ENCODE data around the gene FAM83F.
"Not testable (repeated sequence)": the region's sequence is repeated elsewhere in the genome, so short reads cannot be mapped to it uniquely, and the experiment has no call there.

Gene FAM83F

DNA sequence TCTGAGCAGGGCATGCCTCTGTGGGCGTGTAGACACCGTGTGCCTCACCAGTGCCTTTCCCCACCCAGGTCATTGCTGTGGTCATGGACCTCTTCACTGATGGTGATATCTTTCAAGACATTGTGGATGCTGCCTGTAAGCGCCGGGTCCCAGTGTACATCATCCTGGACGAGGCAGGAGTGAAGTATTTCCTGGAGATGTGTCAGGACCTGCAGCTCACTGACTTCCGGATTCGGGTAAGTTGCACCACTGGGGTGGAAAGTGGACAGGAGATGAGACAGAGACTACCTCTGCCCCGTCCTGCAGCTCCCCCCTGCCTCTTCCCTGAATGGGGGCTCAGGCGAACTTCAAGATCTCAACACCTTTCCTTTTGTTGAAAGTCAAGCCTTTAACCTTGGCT is 24.3 kb downstream of the FAM83F start:
- DNase-seq: no peak

DNA sequence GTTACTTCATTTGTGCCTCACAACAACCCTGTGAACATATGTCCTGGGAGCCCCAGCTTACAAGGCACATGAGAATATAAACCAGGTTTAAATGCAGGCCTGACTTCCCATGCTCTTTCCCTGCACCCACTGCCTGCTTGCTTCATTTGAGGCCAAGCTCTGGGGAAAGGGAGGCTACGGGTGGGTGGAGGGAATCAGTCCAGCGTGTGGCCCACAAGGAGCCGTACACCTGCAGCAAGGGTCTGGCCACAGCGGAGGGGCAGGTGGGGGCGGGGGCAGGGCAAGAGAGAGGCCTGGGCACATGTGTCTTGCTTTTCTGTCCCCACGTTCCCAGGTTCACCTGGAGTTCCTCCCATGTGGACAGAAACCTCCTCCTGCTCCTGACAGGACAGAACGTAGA is 26.2 kb downstream of the FAM83F start:
- DNase-seq: no peak

DNA sequence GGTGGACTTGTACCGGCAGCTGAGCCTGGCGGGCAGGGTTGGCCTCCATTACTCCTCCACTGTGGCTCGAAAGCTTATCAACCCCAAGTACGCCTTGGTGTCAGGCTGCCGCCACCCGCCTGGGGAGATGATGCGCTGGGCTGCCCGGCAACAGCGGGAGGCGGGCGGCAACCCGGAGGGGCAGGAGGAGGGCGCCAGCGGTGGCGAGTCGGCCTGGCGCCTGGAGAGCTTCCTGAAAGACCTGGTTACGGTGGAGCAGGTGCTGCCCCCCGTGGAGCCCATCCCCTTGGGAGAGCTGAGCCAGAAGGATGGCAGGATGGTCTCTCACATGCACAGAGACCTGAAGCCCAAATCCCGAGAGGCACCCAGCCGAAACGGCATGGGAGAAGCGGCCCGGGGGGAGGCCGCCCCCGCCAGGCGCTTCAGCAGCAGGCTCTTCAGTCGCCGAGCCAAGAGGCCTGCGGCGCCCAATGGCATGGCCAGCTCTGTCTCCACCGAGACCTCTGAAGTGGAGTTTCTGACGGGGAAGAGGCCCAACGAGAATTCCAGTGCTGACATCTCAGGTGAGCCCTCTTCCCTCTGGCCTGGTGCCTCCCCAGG is 26.7 kb downstream of the FAM83F start:
- DNase-seq: no peak

DNA sequence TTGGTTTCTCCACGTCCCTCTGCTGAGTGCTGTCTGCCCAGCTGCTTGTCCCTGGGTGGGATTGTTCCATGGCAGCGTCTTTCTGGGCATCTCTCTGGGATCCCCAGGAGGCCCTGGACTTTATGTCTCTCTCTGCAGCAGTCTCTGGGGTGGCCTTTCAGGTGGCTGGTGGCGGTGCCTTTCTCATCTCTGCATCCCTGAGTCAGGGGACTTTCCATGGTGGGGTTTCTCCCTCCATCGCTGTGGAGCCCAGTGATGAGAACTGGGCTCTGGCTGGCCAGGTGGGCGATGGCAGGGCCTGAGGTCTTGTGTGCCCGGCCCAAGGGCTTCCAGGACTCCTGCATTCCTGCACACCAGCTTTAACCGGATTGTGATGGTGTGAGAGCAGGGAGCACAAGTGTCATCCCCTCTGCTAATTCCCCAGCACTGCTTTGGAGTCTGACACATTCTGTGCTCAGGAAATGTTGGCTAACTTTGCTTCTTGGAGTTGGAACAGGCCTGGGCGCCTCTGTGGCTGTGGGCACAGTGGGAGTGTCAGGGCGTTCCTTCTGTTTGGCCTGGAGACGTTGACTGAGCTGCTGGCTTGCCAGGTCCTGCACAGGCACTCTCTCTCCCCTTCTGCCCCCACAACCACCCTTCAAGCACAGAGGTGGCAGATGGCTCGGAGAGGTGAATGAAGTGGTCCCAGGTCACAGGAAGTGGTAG is 27.9 kb downstream of the FAM83F start:
- no peak for DNase-seq

DNA sequence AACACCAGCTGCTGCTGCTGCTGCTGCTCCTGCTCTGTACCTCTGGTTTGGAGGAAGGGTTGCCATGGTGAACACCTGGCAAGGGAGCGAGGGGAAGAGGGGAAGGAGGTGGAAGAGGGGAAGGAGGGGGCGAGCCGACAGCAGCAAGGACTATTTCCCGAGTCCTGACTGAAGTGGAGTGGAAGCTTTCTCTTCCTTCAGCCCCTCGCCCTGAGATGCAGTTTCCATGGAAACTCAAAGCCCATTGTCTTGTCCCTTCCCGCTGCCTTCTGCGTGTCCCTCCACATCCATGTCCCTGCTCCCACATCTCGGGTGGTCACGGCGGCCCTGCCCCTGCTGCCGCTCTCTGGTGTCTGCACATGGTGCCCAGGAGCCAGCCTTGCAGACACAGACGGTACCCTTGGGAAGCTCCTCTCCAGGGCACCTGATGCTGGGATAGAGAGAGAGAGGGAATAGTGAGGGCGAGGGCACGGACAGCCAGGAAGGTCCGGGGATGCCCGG is 28.6 kb downstream of the FAM83F start:
- DNase-seq: no peak

DNA sequence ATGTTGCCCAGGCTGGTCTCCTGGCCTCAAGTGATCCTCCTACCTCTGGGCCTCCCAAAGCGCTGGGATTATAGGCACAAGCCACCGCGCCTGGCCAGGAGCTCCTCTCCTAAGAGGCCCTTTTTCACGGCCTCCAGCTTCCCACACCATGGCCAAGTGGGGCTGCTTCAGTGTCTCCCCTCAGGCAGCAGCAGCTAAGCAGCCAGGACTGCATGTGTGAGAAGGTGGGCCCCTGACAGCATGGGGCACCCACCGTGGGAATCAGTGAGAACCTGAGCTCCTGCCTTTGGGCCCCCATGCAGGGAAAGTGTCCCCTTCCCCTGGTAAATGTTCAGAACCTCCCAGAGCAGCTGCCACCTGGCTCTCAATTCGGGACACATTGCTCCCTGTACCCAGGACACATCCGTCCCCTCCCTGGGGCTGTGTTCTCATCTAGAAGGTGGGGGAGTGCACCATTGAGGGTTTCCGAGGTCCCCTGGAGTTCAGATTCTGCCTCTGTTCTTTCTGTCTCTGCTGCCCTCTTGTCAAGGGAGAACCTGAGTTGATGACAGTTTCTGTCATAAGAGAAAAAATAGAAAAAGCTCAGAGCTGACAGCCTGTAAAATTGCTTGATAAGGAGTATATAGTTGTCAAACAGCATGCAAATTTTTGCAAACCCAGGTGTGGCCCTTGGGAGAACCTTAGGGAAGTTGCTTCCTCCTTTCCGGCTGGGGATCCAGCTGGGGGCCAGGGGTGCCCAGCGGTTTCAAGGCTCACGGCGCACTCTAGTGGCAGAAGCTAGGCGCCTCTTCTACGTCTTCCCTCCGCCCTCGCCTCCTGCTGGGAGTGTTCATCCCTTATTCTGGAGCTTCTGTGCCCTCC is 29.7 kb downstream of the FAM83F start:
- DNase-seq: peak; percentile 63 to 65

DNA sequence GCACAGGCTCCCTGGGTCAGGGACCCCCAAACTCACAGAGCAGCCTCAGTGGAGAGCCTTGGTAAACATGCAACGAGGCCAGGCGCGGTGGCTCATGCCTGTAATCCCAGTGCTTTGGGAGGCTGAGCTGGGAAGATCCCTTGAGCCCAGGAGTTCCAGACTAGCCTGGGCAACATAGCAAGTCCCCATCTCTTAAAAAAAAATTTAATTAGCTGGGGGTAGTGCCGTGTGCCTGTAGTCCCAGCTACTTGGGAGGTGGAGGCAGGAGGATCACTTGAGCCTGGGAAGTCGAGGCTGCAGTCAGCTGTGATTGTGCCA is 30.3 kb downstream of the FAM83F start:
- not testable (repeated sequence) for DNase-seq

DNA sequence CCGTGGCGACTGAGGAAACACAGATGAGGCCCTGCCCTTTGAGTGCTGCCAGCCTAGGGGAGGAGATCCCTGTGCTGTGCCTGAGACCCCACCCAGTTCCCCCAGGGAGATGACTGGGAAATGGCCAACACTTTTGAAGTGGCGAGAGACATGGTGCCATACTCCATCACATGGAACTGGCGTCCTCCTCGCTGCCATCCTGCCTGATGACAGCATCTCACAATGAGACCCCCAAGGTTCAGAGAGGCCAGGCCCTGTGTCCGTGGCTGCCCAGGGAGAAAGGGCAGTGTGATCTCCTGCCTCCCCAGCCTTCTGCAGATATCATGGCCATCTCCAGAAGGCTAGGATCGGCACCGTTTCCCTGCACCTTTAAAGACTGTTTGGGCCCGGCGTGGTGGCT is 31.1 kb downstream of the FAM83F start:
- DNase-seq: no peak

DNA sequence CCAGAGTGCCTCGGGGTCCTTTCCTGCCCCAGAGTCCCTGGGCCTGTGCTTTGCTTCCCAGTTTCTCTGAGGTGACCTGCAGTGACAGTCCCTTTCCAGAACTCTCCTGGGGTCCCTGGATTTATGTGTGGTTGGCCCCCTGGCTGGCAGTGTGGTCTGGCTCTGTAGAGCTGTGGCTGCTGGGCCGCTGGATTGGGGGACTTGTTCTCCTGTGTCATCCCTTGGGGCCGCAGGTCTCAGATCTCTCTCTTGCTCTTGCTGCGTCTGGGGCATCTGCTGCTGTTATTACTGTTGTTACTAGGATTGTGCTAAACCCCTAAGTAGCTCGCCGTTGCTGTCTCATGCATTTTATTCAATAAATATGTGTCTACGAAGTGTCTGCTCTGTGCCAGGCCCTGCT is 31.9 kb downstream of the FAM83F start:
- no peak for DNase-seq

DNA sequence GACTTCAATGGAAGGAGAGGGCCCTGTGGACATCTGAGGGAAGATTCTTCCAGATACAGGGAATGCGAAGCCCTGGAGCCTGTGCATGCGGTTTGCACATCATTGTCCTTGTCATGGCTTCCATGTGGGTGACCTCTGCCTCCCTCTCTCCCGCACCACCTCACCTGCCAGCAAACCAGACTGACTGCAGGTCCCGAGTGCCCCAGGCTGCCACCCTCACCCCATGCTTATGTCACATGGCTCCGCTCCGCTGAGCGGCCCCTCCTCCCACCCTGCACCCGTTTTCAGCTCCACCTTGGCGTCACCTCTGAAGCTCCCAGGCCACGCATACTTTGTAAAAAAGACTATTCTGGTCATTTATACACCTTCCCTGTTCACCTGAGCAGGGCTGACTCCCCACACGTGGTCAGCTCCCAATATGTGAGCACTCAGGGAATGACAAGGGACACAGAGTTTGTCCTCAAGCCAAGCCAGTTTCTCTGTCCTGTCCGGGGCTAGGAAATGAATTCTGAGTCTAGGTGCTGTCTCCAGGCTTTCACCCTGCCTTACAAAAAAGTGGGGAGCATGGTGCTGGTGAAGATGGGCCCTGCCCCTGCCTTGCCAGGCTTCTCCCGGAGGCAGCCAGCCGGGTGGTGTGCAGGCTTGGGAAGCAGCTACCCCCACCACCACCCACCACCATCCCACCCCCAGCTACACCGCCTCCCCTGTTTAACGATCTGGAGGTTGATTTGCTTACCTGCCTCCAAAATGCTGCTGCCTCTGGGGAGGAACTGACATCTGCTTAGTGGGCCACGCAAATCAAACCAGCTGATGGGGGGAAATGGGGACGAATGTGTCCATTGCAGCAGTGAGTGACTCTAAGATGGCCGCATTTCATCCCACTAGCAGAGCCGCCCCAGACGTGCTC is 32.7 kb downstream of the FAM83F start:
- no peak for DNase-seq

DNA sequence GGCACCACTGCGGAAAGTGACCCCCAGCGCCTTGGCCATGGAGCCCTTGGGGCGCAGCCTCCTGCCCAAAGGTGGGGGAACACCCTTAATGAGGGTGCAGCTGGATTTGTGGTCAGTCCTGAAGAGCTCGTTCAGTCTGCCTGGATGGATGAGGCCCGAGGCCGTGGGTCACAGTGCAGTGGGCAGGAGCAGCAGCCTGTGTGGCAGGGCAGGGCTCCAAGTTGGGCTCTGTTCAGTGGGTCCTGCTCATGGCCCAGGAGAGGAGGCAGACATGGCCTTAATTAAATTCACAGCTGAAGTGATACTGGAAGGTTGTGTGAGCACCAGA is 33.3 kb downstream of the FAM83F start:
- no peak for DNase-seq

DNA sequence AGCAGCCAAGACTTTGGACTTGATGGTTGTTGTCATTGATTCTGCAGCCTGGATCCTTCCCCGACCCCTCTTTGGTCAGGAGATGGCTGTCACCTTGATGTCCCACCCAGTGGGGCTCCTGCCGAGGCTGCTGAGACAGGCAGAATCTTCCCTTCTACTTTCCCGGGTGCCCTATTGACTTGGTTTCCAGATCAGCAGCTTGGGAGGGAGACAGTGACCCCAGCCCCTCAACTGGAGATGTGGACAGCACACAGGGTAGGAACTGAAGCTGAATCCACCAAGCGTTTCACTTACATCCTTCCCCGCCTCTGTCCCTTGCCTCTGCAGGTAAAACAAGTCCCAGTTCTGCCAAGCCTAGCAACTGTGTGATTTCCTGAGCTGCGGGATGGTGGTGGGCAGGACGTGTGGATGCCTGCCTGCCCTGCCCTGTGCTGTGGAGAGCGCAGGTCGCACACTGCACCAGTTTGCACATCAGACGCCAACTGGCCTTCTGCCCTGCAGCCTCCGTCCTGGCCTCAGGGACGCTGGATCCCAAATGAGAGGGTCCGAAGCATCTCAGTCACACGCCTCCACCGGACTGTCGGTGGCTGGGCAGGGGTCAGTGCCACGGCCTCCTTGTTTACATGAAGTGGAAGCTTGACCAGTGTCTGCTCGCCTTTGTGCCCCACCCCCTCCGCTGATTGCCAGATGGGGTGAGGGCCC is 34.6 kb downstream of the FAM83F start:
- DNase-seq: no peak

DNA sequence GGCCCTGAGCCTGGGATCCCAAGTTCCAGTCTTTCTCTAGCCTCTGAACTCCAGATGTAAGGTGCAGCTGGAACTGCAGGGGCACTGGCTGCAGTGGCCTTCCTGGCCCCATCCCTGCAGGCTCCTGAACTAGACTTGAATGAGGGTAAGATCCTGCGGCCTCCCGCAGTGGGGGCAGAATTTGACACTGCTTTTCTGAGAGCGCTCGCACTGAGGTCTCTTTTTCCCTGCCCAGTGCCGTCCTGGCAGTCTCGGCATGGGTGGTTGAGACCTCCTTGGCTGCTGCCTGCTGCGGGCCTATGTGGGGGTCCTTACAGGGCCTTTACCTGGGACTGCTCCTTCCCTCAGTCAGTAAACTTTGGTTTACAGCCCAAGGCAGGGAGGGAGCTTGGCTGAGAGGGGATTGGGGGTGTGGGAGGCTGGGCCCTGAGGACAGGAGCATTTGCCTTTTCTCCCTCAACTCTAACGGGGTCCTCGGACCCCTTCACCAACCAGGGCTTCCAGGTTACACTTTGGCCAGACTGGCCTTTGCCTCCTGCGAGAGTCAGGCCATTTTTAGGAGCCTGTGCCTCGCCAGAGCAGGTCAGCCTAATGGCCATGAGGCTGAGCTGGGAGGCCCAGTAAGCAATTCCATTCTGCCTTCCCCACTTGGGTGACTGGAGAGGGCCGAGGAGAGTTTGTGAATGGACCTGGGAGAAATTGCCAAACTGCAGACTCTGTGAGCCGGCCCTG is 35.4 kb downstream of the FAM83F start:
- DNase-seq: no peak

DNA sequence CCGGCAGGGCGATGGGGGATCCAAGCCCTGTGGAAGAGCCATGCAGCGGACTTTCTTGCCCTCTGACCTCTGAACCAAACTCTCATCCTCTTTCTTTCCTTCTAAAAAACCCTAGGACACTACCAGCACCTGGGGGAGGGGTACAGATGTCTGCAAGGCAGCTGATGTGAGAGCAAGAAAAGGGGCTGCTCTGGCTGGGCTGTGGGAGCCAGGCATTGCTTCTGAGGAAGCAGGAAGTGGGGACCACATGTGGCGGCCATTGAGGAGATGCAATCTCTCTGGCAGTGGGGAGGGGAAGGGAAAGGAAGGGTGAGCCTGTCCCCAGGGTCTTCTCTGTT is 36.0 kb downstream of the FAM83F start:
- DNase-seq: no peak

DNA sequence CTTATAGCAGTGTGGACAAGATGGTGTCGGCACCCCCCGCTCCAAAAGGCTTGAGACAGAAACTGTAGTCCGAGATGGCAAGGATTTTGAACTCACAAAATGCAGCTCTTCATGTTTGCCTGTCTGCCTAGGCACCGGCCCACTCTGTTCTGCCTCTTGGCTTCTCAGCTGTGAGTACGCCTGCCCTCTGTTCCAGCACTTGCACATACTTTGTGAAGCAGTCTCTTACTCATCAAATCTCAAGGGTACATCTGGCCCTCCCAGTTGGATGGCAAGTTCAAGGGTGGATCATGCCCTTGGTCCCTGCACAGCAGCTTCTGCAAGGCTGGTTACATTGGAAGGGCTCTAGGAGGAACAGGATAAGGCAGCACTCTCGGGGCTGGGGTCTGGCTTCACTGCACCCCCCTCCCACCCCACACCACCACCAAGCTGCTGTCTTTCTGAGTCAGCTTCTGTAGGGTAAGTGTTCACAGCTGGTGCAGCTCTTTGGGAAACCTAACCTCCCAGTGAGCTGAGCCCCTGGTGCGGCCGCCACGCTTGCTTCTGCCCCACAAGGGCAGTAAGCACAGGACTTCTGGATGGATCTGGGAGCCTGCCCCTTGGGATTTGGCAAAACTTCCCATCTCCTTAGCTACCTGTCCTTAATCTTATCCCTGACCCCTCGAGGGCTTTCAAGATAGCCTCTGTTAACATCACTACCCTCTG is 37.2 kb downstream of the FAM83F start:
- DNase-seq: no peak

DNA sequence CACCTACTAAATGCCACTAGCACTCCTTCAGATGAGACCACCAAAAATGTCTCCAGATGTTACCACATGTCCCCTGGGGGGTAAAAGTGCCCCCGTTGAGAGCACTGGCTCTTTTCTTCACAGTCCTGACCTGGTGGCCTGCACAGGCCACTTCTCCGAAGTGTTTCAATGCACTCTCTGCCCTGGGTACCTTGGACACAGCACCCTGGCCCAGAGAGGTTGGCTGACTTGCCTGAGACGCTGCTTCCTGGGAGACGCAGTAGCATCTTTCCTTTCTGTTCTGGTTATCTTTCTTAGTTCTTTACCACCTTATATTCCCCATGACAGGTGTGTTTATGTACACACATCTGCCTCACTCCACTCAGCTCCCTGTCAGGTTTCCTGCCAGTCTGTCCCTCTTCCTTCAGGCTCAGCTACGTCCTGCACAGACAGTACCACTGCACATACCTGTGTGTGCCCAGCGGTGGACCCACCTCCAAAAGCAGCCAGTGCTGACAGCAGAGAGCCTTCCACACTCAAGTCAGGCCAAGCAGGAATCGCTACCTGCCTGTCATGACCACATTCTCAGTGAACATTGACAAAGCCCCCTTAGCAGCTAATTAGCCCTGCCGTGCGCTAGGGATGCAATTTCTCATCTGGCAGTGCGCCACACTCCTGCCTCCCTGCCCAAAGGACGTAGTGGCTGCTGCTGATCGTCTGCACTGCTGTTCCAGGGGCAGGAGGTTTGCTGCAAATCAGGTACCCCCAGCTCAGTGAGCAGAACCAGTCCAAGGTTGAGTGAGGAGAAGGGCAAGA is 39.0 kb downstream of the FAM83F start:
- no peak for DNase-seq

DNA sequence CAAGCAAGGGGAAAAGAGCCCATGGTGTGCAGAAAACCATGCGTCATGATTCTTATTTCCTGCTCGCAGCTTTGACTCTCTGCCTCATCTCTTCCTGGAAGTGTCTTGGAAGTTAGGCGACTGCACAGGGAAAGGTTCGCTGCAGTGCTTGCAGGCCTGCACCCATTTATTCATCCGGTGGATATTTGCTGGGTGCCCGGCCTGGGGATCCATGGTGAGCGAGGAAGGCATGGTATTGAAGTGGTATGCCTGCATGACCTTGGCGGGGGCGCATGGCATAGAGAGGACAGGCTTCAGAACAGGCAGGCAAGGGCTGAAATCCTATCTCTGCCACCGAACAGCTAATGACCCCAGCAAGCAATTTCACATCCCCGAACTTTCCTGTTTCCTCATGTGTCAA is 40.6 kb downstream of the FAM83F start:
- DNase-seq: no peak

DNA sequence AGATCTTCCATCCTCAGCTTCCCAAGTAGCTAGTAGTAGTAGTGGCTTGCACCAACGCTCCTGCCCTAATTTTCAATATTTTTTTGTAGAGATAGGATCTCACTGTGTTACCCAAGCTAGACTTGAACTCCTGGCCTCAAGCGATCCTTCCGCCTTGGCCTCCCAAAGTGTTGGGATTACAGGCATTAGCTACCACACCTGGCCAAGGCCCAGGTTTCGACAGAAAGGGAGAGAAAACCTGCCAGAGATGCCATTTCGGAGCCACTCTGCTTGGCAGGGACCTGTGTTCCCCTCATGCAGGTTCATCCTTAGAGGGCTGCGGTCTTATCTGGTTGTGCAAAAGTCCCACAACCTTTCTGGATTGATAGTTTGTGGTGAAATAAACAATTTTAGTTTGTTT is 41.4 kb downstream of the FAM83F start:
- DNase-seq: no peak

DNA sequence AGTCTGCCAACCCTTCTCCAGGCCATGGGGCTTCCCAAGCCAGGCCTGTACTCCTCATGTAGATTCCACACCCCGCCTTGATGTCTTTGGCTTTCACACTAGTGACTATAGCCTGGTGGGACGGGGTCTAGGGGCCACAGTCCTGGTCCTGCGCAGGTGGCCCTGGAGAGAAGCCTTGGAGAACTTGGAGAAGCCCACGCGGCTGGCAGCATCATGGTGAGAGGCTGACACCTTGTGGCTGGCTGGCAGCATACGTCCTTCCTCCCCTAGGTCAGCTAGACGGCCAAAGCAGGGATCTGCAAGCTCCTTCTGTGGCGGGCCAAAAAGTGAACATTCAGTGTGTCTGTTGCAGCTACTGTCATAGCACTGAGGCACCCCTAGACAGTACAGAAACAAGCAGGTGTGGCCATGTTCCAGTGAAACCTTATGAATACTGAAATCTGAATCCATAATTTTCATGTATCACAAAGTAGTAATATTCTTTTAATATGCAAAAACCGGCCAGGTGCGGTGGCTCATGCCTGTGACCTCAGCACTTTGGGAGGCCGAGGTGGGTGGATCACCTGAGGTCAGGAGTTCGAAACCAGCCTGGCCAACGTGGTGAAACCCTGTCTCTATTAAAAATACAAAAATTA is 42.0 kb downstream of the FAM83F start:
- DNase-seq: peak; percentile 57 to 61

DNA sequence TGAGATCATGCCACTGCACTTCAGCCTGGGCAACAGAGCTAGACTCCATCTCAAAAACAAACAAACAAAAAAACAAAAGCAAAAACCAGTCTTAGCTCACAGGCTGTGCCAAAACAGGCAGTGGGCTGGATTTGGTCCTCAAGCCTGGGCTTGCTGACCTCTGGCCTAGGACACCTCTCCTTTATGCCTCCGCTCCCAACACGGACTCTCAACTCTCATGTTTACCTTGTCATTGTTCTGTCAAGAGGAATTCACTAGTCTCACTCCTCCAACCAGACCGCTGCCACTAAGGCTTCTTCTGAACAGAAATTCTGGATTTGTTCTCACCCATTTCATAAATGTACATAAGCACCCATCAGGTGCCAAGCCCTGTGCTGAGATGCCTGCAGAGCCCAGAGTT is 42.6 kb downstream of the FAM83F start:
- no peak for DNase-seq

Data from CD4-positive, alpha-beta T cell treated with Interleukin-4 for 1 hour (primary cell).